ENCODE data around the gene TMPRSS7. TPM values are rescaled to one million over a fixed set of nuclear protein-coding genes. Genes with fewer than 3 reads are reported as not detected.
A peak's percentile ranks its signal among the peaks of the same experiment; 100 is the strongest.

The TMPRSS7 gene
- total and polyA plus RNA-seq, 2 experiments from 2014 or later = not detected

- peaks cover 32% of the 10 kb centered on the region for H3K4me1 Mint-ChIP-seq
- Histone ChIP-seq H3K36me3 (ENCODE audit: insufficient read depth) (no peaks in the 10 kb centered on the region), H3K79me2 (replicated peaks; ENCODE audit: insufficient read depth) (peaks cover 35% of the 10 kb centered on the region), H3K9me2 (ENCODE audit: insufficient read depth) (no peaks in the 10 kb centered on the region), H3K4me3 (peak overlapping the region; percentile 94), H4K20me1 (replicated peaks; ENCODE audit: insufficient read depth) (peaks cover 3% of the 10 kb centered on the region; the same call in 1 of the 2 replicates), H3K4me2 (peak overlapping the region; percentile 96), H3K4me1 (ENCODE audit: insufficient read depth) (peaks cover 22% of the 10 kb centered on the region), H3K27me3 (ENCODE audit: insufficient read depth) (peaks cover 19% of the 10 kb centered on the region), H2AFZ (peak overlapping the region; percentile 96), H3K27ac (ENCODE audit: low read depth) (no peak overlapping the region), H3F3A (replicated peaks; ENCODE audit: low read depth) (peaks cover 5% of the 10 kb centered on the region; the same call in 1 of the 2 replicates)
- no peak for TF ChIP-seq ZNF462 (CRISPR knock-in tag; IDR thresholded peaks at IDR 0.05)
- TF ChIP-seq JUNB (IDR thresholded peaks at IDR 0.05; ENCODE audit: unreplicated experiment) = no peak
- TF ChIP-seq ZNF114 (CRISPR knock-in tag; IDR thresholded peaks at IDR 0.05) = no peak
- no peak for TF ChIP-seq NANOG (IDR thresholded peaks at IDR 0.05; ENCODE audit: borderline replicate concordance)
- TF ChIP-seq, protein P1, sequence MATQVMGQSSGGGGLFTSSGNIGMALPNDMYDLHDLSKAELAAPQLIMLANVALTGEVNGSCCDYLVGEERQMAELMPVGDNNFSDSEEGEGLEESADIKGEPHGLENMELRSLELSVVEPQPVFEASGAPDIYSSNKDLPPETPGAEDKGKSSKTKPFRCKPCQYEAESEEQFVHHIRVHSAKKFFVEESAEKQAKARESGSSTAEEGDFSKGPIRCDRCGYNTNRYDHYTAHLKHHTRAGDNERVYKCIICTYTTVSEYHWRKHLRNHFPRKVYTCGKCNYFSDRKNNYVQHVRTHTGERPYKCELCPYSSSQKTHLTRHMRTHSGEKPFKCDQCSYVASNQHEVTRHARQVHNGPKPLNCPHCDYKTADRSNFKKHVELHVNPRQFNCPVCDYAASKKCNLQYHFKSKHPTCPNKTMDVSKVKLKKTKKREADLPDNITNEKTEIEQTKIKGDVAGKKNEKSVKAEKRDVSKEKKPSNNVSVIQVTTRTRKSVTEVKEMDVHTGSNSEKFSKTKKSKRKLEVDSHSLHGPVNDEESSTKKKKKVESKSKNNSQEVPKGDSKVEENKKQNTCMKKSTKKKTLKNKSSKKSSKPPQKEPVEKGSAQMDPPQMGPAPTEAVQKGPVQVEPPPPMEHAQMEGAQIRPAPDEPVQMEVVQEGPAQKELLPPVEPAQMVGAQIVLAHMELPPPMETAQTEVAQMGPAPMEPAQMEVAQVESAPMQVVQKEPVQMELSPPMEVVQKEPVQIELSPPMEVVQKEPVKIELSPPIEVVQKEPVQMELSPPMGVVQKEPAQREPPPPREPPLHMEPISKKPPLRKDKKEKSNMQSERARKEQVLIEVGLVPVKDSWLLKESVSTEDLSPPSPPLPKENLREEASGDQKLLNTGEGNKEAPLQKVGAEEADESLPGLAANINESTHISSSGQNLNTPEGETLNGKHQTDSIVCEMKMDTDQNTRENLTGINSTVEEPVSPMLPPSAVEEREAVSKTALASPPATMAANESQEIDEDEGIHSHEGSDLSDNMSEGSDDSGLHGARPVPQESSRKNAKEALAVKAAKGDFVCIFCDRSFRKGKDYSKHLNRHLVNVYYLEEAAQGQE (IDR thresholded peaks at IDR 0.05; ENCODE audit: unreplicated experiment) = no peak
- H3K27me3 Mint-ChIP-seq (ENCODE audit: insufficient read depth, low read depth, poor library complexity) = peaks cover 9% of the 10 kb centered on the region
- no peaks in the 10 kb centered on the region for H3K9me3 Mint-ChIP-seq
- no peaks in the 10 kb centered on the region for H3K36me3 Mint-ChIP-seq (ENCODE audit: low read depth)
- ATAC-seq (peak; percentile 7), DNase-seq (ENCODE audit: low spot score) (no peak)
- no peak overlapping the region; the same call in 1 of the 2 replicates for H3K27ac Mint-ChIP-seq
- peak overlapping the region; percentile 95 for H3K4me3 Mint-ChIP-seq
These were observed 51.2 kb downstream of the TMPRSS7 start for GRCh38 chr3:112085735-112086075.

Measured in GM23338 (cell line).